GM18870 (cell line): Measurements from ENCODE around the gene HOXA3.

ENCODE experiments used
- ATAC-seq: cut with Tn5 transposase; IDR thresholded peaks from one replicate; pipeline ENCODE4 v1.9.1; 2021; ENCODE audit warnings: moderate library complexity; ENCODE audit not compliant: unreplicated experiment

Gene HOXA3

DNA sequence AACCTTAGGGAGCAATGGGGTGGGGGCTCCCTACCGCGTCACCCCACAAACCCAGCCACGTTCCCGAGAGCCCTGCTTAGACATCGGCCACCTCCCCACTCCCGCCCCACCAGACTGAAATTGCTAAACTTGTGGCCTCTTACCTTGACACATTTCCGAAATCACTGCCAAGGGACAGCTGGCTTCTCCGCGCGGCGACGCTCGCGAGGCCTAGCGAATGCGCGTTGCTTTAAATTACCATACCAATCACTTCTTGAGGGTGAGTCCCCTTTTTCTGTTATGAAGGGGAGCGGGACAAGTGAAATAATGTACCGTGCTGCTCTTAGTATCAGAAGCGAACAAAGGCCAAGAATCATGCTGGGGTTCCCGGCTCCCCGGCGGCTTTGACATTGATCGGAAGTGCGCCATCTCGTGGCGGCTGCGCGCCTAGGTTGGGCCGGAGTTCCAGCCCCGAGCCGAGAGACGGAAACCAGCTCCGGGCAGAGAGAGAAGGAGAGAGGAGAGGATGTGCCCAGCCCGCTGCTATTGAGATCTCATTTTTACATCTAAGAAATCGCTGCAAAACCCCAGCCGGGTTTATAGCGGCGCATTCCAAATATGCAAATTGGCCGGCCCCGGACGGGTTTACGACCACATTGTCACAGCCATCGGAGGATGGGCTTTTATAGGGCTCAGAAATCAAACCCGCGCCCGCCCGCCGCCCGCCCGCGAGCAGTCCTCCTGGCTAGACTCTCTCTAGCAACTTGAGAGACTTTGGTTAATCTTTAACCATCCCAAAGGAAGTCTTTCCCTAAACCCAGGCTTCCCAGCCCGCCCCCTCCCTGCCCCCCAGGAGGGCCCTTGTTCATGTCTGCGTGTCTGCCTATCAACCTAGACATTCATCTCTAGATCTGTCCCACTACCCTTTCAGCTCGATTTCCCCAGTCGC, 27.4 kb upstream of the HOXA3 start:
- ATAC-seq = no peak

- no peak for ATAC-seq
Observed at GRCh38 chr7:27179030-27179429, 26.6 kb upstream of the HOXA3 start.

- ATAC-seq = no peak
Observed at GRCh38 chr7:27178366-27178765, 26.0 kb upstream of the HOXA3 start.

GRCh38 chr7:27177795-27178320, 25.5 kb upstream of the HOXA3 start:
- ATAC-seq = no peak

GRCh38 chr7:27176962-27177794, 24.8 kb upstream of the HOXA3 start:
- no peak for ATAC-seq

DNA sequence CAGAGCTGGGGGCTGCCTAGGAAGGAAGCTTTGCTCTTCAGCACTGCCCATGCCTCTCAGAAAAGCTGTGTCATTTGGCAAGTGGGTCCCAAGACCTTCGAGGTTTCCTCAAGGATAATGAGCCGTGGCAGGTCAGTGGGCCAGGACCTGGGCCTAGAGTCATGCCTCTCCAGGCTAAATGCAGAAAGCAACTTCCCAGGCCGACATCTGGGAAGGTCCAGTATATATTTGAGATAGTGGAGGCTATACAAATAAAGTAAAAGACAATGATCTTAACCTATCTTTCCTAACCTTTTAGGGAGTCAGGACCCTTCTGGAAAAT, 24.1 kb upstream of the HOXA3 start:
- no peak for ATAC-seq

DNA sequence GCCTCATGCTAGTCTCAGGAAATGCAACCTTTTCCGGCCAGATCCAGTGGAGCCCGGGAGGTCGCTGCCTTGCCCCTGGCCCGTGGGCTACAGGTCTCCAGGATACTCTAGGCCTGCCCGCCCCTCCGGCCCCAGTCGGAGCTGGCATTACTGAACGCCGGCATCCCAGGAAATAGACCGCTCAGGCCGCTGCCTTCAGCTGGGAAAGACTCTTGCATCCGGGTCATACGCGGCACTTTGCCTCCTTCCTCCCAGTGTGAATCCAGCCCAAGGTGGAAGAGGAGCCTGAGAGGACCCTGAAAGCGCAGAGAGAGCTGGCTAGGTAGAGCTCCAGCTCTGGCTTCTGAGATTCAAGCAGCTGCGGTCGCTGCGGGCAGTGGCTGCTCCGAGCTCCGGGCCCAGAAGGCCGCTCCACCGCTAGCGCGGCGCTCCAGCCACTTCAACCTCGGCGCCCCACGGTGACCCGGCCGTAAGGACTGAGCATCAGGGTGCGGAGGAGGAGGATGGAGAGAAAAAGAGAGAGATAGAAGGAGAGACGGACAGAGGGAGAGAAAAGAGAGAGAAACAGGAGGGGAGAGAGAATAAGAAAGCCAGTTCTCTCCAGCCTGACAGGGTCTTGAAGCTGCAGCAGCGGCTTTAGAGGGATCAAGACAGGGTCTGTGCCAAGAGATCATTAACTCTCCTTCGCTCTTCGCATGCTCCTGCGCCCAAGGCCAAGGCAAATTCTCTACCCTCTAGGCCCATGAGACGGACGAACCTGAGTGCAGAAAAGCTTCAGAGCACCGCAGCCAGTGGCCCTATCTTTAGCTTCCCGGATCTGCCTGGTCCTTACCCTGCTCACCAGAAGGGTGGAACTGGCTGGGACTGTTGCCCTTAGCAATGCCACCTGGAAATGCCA, 23.5 kb upstream of the HOXA3 start:
- ATAC-seq = no peak

- no peak for ATAC-seq
Observed at GRCh38 chr7:27174874-27175625, 22.7 kb upstream of the HOXA3 start.

GRCh38 chr7:27173956-27174873, 21.8 kb upstream of the HOXA3 start, which contains the start of gene HOXA10:
Gene HOXA10, minus strand, starts transcription at chr7:27174320. Its CDS starts 14 bp downstream, at chr7:27174306.
- ATAC-seq = no peak

GRCh38 chr7:27173511-27173955, 21.1 kb upstream of the HOXA3 start:
- ATAC-seq = no peak

- ATAC-seq = no peak
Observed at GRCh38 chr7:27172823-27173510, 20.6 kb upstream of the HOXA3 start.

- ATAC-seq = no peak
Observed at GRCh38 chr7:27172315-27172774, 20.0 kb upstream of the HOXA3 start.

DNA sequence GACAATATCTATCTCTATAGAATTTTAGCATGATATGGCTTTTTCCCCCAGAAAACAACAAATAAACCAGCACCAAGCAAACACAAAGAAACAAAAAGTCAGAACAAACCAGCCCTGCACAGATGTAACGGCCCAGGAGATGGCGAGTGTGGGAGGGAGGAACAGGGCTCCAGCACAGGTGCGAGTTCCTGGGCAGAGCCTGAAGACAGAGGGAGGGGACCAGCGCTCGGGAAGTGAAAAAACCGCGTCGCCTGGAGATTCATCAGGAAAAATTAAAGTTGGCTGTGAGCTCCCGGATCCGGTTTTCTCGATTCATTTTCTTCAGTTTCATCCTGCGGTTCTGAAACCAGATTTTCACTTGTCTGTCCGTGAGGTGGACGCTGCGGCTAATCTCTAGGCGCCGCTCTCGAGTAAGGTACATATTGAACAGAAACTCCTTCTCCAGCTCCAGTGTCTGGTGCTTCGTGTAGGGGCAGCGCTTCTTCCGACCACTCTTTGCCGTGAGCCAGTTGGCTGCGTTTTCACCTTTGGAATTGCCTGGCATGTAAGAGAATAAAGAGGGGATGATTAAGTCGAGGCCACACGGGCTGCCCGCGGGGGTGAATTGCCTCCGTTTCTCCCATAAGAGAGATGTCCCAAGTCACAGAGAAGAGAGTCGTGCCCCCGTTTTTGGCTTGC, 19.4 kb upstream of the HOXA3 start:
- no peak for ATAC-seq

GRCh38 chr7:27171325-27171636, 18.9 kb upstream of the HOXA3 start:
- ATAC-seq = no peak

DNA sequence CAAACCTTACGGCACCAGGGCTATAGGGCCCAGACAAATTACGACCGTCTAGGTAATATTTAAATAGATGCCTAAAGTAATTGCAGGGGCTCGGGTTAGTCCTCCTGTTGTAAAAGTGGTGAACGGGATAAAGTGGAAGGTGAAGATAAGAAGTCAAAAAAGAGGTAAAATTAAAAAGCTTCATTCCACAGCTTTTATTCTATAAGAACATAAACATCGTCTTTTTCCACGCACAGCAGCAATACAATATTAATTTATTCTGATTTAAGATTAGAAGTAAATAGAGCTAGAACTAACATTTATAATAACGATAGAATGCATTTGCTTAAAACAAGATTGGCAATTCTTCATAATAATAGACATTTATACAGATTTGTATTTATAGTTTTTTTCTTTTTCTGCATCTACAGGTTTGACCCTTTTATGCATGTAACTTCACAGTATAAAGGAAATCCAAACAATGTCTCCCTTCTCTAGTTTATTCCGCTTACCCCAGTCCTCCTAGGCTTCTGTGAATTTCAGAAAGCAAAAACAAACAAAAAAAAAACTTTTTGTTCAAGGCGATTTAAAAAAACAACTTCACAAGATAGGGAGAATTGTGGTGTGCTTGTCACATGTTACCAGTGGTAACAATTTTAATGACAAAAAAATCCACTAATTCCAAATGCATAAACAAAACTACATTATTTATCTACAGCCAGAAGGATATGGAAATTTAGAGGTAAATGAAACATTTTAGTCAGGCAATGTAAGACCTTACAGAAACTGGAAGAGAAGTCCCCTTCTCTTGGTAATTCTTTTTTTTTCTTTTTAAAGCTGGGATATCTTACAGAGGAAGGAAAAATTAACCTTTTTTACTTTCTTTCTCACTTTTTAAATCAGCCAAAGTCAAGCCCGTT, 18.3 kb upstream of the HOXA3 start:
- no peak for ATAC-seq

GRCh38 chr7:27169658-27170425, 17.5 kb upstream of the HOXA3 start:
- ATAC-seq = no peak
